EL (cell line): ENCODE results near the gene ZNF18.

Experiments used
- DNase-seq: peaks from one replicate; pipeline ENCODE4 v3.0.0-alpha.2; 2016

ZNF18 gene, protein sequence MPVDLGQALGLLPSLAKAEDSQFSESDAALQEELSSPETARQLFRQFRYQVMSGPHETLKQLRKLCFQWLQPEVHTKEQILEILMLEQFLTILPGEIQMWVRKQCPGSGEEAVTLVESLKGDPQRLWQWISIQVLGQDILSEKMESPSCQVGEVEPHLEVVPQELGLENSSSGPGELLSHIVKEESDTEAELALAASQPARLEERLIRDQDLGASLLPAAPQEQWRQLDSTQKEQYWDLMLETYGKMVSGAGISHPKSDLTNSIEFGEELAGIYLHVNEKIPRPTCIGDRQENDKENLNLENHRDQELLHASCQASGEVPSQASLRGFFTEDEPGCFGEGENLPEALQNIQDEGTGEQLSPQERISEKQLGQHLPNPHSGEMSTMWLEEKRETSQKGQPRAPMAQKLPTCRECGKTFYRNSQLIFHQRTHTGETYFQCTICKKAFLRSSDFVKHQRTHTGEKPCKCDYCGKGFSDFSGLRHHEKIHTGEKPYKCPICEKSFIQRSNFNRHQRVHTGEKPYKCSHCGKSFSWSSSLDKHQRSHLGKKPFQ

DNA sequence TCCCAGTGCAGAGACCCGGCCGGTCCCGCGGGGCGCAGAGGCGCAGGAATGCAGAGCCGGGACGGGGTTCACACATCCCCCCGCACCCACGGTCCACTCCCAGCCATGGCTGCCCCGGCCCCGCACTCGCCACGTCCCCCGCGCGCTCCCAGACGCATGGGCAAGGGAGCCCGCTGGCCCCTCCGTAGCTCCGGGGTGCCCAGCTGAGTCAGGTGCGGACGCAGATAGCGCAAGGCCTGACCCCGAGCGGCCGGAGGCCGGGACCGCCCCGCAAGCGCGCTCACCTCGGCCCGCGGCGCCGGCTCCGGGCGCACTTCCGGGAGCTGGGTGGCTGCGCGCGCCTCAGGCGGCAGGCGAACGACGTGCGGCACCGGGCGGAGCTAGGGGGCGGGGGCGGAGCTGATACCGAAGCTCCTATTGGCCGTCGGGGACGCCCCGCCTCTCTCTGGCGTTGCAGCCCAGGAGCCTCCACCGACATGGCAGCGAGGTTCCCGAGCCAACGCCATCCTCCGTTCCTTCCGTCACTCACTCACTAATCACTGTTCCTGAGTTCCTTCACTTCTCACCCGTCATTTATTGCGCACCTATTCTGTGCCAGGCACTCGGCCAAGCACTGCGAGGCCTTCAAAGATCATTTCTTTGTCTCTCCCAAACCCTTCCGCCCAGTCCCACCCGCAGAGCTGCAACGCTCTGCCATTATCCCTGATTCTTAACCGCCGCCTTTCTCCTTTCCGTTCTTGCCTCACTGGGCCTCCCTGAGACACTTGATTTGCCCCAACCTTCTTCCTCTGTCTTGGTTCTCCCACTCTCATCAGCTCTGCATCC lies at the start of gene ZNF18:
Gene ZNF18, minus strand, starts transcription at position 329 of the 825 bp plus-strand sequence. CDS start 4,646 bp downstream, outside the sequence.
- DNase-seq, result peak; percentile 95

DNA sequence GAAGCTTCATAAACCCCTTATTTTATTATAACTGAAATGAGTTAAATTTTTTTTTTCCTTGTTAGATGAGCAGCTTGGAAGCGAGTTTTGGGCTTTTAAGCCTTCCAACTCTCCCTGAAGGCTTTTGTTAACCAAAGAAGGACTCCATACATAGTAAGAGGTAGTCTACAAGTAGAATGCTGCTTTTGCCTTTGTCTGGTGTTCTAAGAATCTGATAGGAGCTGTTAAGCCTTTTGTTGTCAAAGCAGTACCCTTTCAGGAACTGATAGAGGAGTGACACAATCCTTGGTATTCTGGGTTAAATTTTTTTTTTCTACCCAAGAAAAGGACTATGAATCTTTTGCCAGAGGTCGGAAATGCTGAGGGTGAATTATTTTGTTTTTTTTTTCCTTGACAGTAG lies 49.5 kb upstream of the ZNF18 start:
- DNase-seq, result no peak

DNA sequence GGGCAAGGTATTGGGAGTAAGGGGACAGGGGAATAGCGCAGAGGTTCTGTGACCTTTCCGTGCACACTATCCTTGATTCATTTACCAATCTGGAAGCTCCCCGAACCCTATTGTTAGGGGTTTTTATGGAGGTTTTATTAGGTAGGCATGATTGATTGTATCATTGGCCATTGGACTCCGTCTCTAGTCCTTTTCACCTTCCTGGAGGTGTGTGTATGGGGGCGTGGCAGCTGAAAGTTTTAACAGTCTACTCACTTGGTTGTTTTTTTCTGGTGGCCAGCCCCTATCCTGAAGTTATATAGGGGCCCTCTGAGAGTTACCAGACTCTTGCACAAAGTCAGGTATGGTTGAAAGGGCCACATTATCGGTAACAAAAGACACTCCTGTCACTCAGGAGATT lies 46.4 kb upstream of the ZNF18 start:
- no peak for DNase-seq

DNA sequence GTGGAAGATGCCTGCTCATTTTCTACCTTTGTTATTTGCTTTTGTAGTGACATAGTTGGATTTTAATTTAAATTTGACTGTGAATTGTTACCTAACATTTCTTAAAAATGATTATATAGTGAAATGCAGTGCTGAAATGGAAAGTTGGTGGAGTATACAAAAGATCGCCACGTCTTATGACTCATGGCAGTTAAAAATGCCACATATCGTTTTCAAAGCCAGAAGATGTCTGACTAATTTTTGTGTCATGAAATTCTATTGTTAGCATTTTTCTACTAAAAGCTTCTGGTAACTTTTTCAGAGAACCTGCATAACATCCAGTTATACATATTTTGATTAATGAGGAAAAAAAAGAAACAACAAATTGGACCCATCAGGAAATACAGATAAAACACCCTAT lies 44.0 kb upstream of the ZNF18 start:
- peak; percentile 80 for DNase-seq

DNA sequence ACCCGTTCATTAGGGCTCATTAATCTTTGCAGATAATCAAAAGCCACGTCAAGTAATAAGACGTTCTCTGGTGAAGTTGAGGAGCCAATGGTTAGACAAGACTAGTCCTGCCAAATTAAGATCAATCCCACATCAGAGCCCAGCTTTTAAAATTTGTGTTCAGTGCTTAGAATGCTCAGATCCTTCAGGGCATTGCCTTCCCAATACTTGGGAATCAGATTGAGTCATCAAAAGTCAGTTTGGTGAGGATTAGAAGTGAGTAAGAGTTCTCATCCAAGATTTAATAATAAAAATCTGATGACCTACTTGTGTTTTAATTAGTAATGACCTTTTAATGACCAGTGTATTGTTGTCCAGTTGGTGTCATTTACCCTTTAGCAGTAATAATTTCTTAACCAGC lies 43.2 kb upstream of the ZNF18 start:
- peak; percentile 45 for DNase-seq

DNA sequence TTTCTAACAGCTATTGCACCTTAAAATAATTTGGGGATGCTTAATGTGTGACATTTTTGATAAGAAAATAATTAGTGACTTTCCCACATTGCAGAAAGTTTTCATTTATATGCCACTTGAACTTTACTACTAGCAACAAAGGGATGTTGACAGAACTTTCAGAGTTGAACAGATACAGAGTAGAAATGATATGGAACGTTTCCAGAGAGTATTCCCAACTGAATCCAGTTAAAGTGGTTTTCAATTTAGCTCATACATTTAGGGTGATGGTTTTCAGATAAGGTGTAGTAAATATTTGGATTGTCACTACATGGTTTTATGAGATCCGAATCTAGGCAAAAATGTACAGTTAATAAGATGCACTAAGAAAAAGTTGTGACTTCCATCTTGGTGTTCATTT lies 40.7 kb upstream of the ZNF18 start:
- no peak for DNase-seq

DNA sequence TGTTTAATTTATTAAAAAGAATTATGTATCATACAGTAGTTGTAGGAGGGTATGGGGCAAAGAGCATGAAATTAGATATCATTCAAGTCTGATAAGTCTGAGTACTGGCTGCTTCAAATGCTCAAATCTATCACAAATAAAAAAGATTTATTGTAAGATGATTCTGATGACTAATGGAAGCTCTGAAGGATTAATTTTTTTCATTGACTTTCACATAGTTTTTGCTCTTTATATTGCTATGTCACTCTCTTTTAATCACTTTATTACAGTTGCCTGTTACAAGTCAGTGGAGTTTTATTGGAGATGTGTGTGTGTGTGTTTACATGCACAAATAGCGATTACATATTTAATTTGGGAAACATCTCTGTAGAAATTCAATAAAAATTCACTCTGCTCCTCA lies 38.4 kb upstream of the ZNF18 start:
- DNase-seq, result no peak

DNA sequence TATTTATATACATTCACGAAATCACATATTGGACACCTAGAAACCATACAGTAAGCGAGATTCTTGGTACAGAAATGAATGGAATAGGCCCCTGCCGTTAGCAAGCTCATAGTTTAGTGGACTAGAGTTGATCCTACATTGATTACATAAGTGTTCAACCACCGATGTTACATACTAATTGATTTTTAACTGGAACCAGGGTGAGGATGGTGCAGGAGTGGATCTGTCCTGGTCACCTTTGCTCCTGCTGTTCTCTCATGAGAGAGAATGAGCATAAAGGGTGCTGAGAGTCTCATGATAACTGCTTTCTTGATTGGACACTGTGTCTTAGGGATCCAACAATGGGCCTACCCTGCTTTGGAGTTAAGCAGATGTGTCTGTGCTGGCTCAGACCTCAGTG lies 37.3 kb upstream of the ZNF18 start:
- no peak for DNase-seq

DNA sequence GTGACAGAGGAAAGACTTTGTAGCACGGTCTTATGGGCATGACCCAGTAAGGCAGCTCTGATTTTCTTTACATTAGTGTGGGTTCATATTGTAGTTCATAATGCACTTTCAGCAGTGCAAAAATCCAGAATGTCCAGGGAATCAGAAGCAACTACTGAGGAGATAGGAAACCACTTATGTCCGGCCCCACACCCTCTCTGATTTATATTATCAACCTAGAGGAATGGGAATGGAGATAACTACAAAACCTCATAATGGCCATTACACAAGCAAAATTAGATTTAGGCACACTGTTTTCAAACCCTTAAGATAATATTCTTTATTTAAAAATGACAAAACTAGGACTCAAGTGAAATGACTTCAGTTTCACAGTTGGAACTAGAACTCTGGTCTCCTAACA lies 31.3 kb upstream of the ZNF18 start:
- no peak for DNase-seq

DNA sequence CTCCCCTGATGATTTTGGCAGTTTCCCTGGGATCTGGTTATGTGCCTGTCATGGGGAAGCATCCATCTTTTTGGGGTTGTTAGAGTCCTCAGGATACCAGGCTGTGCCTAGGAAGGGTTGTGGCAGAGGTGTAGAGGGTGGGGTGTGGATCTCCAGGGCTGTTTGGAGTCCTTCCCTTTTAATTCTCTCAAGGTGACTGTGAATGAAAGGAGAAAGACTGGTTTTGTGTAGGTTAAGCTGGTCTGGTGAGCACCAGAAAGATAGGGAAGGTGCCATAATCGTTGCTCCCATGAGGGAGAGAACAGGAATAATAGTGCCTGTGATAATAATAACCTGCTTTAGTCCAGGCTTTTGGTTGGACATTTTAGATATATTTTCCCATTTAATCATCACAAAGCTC lies 30.4 kb upstream of the ZNF18 start:
- DNase-seq, result no peak

DNA sequence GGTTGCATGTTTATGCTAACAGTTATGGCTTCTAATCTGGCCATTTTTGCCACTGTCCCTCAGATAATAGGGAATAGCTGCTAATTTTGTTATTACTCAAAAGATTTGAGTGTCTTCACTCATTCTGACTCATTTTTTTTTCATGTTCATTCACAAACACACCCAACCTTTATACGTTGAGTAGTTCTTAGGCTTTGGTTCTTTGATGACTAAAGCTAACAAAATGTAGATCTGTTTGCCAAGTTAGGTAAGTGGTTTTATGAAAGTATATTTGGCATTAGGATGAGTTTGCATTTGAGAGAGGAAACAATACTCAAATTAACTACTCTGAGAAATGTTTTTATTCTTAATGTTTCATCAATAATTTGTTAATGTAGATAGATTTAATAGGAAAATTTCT lies 27.1 kb upstream of the ZNF18 start:
- DNase-seq, result peak; percentile 67

DNA sequence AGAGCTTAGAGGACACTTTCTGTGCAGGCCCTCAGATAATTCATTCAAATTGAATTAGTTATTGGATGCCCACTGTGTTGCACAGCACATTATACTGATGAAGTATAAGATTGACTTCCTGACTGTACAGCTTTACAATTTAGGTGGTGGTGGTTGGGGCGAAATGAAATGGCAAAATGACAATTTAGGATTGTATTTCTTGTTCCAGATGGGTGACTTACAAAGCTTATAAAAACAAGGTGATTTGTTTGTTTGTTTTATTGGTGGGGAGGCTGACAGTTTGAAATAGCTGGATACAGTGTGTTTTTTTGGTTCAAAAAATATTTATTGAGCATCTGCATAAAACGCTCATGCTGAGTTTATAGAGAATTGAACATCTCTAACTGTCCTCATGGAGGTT lies 25.0 kb upstream of the ZNF18 start:
- DNase-seq, result no peak

DNA sequence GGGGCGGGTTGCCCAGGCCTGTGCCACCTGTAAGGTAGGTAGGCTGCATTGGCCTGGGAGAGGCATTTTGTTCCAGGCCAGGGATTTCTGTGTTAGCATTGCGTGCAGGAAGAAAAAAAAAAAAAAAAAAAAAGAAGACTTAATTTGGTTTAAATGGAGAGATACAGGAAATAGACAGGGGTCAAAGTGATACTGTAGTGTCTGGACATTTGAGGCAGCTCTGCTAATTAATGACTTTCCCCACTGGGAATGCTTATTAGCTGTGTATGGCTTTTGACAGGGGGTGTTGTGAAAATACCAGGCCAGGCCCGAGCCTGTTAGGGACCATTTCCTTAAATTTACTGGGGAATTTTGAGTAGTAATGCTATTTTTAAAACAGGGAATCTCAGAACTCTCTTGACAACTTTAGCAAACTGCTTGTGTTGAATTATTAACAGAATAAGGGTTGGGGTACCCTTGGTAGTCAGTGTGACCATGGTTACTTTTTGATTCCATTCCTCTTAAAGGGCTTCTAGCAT lies 24.4 kb upstream of the ZNF18 start:
- DNase-seq, result no peak

DNA sequence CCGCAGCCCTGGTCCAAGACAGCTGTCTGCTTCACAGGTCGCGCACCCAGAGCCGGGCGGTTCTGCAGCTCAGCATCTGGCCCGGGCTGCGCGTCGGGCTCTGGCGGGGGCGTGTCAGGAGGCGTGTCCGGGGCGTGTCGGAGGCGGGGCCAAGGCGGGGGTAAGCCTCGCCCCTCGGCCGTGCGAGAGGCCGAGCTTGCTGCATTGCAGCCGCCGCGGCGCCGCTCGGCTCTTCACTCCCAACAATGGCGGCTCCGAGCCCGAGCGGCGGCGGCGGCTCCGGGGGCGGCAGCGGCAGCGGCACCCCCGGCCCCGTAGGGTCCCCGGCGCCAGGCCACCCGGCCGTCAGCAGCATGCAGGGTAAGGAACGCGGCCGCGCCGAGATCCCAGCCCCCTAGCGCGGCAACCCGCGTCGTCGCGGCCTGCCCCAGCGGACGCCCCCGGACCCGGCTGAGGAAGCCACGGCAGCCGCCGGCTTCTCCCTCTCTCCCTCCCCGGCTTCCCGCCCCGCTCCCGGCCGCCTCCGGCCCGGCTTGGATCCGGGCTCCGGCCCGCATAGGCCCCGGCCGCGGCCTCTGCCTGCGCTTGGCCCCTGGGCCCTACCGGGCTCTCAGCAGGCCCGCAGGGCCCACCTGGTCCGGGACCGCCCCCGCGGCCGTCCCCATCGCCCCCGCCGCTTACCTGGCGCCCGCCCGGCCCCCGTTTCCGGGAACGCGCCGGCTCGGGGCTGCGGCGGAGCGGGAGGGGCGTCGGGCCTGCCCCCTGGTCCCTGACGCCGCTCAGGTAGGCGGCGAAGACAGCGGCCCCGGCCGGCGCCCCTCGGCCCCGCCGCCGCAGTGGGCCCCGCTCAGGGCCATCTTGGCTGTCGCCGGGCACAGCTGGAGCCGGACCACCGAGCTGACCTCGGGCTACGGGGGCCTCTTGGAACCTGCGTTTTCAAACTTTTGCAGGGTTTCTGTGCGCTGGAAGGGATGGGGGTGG lies 23.7 kb upstream of the ZNF18 start, which contains the start of gene MAP2K4:
Gene MAP2K4, plus strand, starts transcription at position 236 of the 981 bp plus-strand sequence. Its CDS starts 10 bp downstream, at position 246.
- DNase-seq, result peak; percentile 87

DNA sequence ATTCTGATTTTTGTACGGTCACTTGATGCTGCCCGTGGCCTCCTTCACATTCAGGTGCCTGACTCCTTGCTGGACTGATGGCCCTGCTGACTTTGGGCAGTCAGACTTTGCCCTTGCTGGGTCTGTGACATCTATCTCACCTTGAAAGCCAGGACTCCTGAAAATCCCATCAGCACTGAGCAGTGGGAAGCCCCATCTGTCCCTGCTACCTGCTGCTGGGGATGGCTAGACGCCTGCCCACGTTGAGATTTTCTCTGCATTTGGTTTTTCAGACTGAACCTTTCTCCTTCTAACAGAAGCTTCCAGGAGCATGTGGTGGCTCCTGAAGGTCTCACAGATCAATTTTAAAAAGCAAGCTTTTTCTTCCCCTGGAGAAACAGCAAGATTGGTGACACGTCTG lies 10.2 kb upstream of the ZNF18 start:
- DNase-seq, result no peak

DNA sequence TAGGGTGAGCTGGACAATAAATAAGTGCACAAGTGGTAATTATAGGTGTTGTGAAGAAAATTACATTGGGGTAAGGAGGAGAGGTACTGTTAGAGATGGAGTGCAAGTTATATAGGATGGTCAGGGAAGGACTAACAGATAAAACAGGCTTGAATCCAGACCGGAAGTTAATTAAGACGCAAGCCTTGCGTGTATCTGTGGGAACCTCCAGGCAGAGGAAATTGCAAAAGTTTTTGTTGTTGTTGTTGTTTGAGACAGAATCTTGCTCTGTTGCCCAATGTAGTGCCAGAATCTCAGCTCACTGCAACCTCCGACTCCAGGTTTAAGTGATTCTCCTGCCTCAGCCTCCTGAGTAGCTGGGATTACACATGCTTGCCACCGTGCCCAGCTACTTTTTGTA lies 2.4 kb upstream of the ZNF18 start:
- DNase-seq, result no peak

DNA sequence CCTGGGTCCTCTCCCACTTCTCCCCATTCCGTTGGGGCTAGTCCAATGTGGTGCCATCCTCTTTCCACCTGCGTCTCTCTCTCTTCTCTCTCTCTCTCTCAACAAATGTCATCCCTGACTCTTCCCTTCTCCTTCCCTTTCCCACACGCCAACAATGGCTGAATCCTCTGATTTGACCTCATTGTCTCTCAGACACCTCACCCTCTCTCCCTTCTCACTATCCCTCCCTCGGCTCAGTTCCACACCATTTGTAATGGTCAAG lies 628 bp upstream of the ZNF18 start:
- no peak for DNase-seq

DNA sequence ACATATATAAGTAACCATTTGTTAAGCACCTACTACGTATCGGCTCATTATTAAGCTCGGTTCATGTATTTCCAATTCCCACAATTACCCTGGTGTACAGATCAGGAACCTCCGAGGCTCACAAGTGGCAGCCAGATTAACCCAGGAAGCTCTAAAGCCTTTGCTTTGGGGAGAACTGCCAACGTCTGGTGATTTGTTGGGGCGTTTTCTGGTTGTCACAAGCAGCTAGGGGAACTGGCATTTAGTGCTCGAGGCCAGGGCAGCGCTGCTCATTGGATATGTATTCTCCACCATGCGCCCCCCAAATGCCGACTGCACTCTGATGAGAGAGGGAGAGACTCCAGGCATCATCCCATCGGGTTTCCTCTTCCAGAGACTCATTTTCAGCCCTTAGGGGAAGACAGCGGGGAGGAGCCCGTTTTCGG lies 541 bp downstream of the ZNF18 start:
- DNase-seq, result no peak

DNA sequence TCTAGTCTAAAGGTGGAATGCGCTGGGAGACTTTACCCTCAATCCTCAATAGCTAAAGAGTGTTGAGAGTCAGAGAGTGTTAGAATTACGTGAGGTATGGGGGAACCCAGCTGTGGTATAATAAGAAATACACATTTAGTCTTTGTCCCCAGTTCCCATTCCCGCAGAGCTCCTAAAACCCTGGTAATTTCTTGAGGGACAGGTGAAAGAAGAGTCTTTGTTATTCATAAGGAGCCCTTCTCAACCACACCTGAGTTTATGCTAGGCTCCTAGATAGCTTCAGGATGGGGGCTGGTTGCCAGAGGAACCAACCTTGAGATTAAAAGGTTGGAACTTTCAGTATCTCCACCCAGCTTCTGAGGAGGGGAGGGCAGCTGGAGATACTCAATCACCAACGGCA lies 5.8 kb downstream of the ZNF18 start:
- no peak for DNase-seq

DNA sequence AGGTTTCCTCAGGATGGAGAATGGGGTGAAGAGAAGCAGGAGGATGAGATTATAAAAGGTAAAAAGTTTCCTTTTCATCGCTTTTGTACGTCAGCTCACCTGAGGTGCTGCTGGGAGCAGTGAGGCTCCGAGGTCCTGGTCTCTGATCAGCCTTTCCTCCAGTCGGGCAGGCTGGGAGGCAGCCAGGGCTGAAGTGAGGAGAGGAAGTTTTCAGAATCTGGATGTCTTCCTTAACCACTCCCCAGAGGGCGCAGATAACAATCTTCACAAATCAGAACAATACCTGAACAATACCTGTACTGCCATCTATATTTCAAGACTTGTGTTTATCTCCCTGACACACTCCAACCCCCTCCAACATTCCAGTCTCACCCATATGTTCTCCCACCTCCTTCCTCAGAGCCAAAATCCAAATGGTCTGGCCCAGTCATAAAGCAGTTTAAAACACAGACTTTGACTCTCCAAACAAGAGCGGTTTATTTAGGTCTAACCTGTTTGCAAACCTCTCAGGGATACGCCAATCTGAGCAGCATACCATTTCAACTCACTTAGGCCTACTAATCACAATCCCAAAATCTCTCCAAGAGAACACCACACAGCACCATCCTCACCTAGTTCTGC lies 6.8 kb downstream of the ZNF18 start:
- DNase-seq, result no peak

DNA sequence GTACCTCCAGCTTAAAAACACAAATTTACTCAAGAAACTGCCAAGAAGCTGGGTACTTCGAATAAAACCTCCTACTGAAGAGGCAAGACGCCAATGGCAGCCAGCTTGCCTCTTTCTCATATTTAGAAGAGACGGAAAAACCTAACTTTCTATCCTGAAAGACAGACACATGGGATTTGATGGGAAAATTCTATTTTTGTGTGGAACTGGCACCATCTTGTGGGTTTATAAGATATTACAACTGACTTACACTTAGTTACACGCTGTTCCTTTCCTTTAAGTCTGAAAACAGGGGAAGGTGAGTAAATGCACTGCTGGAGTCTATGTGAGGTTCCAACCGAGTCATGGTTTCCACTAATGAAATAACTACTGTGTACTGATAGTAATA lies 10.3 kb downstream of the ZNF18 start:
- peak; percentile 59 for DNase-seq
